Stimulated activated CD8-positive, alpha-beta memory T cell treated with anti-CD3 and anti-CD28 coated beads, Interleukin-4, amount 100 ng/mL, for 48 hours (primary cell): ENCODE results near the gene MRPL55.
A peak's percentile ranks its signal among the peaks of the same experiment; 100 is the strongest.

ENCODE experiments used
- DNase-seq: peaks from one replicate; pipeline ENCODE4 v3.0.0-alpha.2; 2020

Gene MRPL55

GRCh38 chr1:228098323-228098931 is 10.7 kb downstream of the MRPL55 start:
- peak; percentile 22 for DNase-seq

DNA sequence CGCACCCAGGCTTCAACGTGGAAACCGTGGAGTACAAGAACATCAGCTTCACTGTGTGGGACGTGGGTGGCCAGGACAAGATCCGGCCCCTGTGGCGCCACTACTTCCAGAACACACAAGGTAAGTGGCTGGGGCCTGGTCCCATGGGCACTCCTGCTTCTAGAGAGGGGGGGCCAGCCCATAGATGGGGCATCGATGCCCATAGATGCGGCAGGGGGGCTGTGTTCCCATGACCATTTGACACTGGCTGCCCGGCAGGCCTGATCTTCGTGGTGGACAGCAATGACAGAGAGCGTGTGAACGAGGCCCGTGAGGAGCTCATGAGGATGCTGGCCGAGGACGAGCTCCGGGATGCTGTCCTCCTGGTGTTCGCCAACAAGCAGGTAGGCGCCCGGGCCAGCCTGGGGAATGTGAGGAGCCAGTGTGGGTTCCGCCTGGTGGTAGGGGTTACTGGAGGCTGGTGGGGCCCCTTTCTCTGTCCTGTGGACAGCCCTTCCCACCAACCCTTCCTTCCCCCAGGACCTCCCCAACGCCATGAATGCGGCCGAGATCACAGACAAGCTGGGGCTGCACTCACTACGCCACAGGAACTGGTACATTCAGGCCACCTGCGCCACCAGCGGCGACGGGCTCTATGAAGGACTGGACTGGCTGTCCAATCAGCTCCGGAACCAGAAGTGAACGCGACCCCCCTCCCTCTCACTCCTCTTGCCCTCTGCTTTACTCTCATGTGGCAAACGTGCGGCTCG is 11.6 kb downstream of the MRPL55 start:
- peak; percentile 28 for DNase-seq

DNA sequence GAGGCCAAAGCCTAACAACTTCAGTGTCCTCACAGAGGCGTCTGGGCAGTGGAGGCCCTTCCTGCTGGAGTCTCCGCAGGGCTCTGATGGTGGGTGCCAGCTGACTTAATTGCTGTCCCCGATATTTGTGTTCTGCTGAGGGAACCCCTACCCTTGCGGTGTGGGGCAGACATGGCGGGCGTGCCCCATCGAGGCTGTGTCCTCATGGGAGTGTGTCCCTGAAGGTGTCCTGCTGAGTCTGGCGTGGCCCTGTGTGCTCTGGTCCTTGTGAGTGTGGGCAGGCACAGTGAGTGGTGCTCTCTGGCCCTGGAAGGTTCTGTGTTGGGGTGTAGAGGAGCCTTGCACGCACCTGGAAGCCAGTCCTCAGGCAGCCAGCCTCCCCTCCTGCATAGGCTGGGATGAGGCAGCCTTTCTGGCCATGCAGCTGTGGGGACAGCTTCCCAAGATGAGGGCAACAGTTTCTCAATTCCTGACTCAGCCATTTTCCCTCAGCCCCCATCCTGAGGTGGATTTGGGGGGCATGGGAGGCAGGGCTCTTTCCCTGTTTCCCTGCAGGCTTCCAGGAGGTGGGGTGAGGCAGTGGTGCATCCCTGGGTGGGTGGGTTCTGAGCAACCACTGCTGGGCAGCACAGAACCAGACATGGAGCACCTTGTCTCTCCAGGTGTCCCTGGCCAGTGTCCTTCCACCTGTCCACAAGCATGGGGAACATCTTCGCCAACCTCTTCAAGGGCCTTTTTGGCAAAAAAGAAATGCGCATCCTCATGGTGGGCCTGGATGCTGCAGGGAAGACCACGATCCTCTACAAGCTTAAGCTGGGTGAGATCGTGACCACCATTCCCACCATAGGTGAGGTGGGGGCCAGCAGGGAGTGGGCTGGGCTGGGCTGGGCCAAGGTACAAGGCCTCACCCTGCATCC is 12.4 kb downstream of the MRPL55 start:
- peak; percentile 20 for DNase-seq

- peak; percentile 20 for DNase-seq
These were observed 13.2 kb downstream of the MRPL55 start for GRCh38 chr1:228095938-228096337.

- DNase-seq: no peak
These were observed 13.9 kb downstream of the MRPL55 start for GRCh38 chr1:228095161-228095560.

DNA sequence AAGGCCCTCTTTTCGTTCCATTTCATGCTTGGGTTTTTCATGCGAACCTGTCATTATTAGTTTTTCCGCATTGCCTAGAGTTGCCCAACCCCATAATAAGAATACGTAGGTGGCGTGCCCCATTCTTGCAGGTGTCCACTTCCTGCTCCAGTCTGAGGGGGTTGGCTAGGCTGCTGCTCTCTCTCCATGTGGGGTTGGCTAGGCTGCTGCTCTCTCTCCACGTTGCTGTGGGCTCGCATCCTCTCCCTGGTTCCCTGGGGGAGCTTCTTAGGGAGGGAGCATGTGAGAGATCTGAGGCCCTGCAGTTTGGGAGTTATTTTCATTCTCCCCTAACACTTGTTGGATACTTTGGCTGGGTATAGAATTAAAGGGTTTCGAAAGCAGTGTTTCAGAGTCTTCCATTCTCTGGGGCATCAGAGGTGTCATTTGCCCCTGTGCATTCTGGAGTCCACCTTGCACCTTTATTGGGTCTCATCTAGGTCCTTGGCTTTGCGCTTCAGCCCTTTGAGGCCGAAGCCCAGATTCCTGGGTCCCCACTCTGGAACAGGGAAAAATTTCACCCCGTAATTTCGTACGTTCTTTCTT is 14.6 kb downstream of the MRPL55 start:
- peak; percentile 12 for DNase-seq

GRCh38 chr1:228093050-228093906 is 15.8 kb downstream of the MRPL55 start:
- DNase-seq: no peak

- no peak for DNase-seq
These were observed 16.6 kb downstream of the MRPL55 start for GRCh38 chr1:228092342-228093049.

DNA sequence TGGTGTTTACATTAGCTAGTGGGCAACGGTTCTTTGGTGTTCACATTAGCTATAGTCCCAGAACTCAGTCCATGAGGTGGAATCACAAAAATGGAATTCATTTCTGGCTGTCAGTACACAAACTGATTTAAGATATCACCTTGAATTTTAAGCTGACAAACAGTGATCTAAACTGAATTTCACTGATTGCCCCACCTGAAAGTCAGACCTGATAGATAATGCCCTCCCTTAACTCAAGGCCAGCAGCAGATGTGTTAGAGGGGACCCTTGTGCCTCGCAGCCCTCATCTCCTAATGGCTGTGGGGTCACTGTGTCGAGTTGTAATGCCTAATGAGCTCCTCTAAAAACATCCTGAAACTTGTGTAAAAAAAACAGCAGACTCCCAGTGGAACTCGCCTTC is 18.0 kb downstream of the MRPL55 start:
- DNase-seq: no peak

- no peak for DNase-seq
These were observed 18.5 kb downstream of the MRPL55 start for GRCh38 chr1:228090613-228091081.

DNA sequence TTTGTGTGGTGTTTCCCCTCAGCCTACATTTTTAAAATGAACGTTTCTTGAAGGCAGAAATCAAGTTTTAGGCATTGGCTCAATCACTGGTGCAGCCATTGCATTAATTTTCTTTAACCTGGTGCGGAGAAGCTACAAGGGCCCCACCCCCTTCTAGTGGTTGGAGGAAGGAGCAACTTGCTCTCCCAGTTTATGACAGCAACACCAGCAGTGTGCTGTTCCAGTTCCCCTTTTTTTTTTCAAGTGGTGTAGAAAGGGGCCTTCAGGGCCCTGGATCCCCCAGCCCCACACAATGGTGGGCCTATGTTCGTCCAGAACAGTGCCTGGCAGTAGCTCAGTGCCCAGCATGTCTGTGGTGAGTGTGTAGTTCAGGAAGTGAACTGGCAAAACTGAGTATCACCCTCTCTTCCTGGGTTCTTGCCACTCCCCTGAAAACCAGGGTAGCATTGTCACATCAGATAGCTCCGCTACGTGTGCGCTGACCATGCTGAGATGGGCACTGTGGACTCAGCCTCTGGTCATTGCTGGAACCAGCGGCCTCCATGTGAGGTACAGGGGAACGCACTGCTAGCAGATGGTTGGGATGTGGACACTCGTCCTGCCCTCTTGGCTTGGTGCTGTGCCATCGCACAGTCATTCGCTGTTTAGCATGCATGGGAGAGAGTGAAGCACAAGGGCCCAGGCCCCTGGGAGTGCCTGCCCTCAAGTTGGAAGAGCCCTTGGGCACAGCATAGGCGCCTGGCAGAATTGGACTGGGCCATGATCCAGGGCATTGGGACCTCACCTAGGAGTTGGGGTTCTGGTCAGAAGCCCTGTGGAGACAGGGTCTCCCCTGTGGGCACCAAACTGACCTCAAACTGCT is 19.3 kb downstream of the MRPL55 start:
- peak; percentile 23 for DNase-seq

- no peak for DNase-seq
These were observed 20.3 kb downstream of the MRPL55 start for GRCh38 chr1:228088586-228089498.

- no peak for DNase-seq
These were observed 21.3 kb downstream of the MRPL55 start for GRCh38 chr1:228087771-228088251.

GRCh38 chr1:228085287-228085951 is 23.7 kb downstream of the MRPL55 start:
- no peak for DNase-seq

GRCh38 chr1:228084797-228085196 is 24.3 kb downstream of the MRPL55 start:
- no peak for DNase-seq

DNA sequence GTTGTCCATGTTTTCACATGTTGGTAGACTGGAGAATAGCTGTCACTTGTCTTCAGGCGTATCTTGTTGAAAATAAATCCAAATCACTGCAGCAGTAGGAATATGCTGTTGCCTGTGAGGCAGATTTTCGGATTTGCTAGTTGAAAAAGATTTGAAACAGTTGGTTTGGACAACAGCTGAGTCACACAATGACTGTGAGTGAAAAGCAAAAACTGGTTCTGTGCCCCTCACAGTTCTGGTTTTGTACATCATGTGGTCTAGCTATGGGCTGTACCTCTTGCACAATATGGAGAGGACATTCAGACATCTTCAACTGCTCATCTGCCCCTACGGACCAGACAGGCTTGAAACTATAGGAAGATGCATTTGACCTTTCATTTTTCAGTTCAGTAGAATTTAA is 24.8 kb downstream of the MRPL55 start:
- no peak for DNase-seq

GRCh38 chr1:228083871-228084278 is 25.2 kb downstream of the MRPL55 start:
- no peak for DNase-seq
